Hypothalamus (tissue), 51 donors: ENCODE data around the gene PARN.
"Not testable (repeated sequence)": the region's sequence is repeated elsewhere in the genome, so short reads cannot be mapped to it uniquely, and the experiment has no call there.

Experiments
- DNase-seq, 51 donors: peaks; one replicate each; lab custom pipeline; 2025; lab: John Stamatoyannopoulos, UW

PARN gene

DNA sequence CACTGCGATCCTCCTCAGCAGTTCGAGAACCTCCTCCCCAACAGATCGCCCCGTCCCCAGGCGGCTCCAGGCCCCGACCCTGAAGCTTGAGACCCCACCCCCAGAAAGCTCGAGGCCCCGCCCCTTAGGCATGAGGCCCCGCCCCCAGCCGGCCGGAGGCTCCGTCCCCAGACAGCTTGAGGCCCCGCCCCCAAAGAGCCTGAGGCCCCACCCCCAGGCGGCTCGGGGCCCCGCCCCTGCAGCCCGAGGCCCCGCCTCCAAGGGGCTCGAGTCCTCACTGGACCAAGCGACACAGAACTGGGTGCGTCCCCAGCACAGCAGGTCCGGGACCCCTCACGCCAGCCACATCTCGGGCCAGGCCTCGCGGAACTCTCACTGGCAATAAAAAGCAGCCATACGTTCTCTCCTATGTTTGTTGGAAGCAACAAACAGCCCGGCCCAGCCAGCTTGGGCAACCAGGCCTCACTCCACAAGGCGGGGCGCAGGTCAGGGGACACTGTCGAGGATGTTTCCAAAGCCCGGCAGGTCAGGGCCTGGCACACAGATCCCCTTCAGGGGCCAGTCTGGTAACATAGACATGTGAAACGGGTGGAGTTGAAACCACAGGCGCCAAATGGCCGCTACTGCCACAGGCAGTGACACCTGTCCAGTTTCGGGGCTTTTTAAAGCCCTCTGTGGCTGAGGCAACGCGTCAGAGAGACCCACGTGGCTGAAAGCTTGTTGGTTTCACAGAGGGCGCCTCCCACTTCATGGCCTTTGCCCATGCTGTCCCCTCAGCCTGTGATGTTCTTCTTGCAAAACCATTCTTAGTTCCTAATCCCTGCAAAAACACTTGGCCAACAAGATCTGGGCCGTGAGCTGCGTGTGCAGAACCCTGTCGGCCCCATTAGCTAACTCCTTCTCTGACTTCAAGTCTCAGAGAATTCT is 224.2 kb downstream of the PARN start:
- DNase-seq, result no peak

DNA sequence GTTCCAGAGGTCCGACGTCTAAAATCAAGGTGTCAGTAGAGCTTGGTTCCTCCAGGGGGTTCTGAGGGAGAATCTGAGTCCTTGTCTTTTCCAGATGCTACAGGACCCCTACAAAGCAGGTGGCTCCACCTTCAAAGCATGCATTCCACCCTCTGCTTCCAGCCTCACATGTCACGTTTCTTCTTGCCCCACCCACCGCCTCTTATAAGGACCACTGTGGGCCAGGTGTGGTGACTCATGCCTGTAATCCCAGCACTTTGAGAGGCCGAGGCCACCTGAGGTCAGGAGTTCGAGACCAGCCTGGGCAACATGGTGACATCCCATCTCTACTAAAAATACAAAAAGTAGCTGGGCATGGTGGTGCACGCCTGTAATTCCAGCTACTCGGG is 227.1 kb downstream of the PARN start:
- not testable (repeated sequence) for DNase-seq

DNA sequence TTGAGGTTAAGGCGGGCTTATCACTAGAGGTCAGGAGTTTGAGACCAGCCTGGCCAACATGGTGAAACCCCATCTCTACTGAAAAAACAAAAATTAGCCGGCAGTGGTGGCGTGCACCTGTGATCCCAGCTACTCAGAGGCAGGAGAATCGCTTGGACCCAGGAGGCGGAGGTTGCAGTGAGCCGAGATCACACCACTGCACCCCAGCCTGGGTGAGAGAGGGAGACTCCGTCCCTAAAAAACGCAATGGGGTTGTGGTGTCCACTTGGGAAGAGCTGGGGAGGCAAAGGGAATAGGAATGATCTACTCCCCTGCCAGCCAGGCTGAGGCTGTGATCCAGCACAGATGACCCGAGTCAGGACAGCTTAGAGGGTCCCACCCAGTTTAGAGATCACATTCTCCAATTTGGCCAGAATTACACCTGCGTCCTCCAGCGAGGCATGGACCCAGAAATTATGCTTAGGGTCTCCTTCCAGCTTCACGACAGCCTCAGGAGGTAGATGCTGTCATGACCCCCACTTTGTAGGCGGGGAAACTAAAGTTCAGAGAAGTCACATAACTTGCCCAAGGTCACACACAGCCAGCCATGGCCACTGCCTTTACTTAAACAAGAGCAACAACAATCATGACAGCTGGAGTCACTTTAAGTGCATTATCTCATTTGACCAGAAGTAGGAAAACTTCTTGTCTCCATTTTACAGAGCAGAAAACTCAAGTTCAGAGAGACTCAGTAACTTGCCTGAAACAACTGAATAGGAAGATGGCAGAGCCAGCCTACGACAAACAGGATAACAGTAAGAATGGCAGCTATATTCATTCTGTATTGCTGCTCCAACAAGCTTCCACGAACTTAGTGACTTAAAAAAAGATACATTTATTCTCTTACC is 227.7 kb downstream of the PARN start:
- DNase-seq, result not testable (repeated sequence)

DNA sequence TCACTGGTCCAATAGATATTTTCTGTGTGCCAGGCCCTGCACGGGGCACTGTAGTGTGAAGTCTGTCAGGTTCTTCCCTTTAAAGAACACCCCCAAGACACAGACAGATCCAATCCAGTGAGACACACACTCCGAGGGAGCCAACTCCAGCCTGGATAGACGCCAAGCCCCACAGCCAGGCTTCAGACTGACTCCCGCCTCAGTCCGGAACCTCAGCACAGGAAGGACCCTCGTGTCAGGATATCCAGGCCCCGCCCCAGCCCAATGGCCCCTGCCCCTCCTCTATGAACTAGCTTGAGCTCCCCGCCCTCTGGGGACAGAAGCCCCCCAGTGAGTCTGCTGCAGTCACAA is 228.4 kb downstream of the PARN start:
- not testable (repeated sequence) for DNase-seq

DNA sequence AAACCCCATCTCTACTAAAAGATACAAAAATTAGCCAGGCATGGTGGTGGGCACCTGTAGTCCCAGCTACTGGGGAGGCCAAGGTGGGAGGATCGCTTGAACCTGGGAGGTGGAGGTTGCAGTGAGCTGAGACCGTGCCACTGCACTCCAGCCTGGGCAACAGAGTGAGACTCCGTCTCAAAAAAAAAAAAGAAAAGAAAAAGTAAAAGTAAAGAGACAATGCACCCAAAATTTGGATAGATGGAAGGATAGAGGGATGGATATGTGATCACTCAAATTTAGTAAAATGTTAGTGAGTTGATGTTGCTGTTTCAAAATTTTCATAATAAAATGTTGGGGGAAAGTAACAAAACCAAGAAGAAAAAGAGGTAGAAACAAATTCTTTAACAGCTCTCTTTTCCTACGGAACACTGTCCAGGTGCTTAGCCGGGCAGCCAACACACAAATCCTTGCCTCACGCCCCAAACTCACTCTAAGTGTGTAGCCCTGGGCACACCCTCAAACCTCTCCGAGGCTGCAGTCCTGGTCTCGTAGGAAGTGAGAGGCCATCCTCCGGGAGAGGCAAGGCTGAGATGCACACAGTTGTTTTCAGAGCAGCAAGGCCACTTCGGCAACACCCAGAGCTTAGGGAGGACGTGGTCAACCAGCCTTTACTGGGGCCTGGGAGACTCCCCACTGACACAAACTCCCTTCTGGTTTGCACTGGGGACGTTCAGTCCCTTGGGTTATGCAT is 228.9 kb downstream of the PARN start:
- not testable (repeated sequence) for DNase-seq

DNA sequence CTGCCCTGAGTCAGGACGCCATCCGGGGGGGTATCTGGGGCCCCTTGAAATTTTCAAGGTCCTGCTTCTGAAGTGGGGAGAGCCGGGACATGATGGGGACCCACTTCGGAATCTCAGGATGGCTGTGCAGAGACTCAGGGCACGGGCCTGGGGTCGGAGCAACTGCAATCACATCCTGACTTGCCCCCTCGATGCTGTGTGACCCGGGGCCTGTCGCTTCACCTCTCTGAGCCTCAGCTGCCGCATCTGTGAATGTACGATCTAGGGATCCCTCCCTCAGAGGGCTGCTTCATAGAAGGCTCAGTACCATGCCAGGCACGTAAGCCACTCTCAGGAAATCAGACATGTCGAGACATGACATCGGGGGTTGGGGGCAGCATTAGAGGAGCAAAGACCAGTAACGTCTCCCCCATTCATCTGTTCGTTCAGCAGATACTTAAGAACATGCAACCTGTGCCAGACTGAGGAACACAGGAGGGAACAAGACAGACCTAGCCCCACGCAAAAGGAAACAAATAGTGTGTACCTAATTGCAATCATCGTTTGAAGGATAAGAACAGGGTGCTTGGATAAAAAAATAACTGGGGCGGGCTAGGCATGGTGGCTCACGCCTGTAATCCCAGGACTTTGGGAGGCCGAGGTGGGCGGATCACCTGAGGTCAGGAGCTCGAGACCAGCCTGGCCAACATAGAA is 229.6 kb downstream of the PARN start:
- DNase-seq, result no peak

DNA sequence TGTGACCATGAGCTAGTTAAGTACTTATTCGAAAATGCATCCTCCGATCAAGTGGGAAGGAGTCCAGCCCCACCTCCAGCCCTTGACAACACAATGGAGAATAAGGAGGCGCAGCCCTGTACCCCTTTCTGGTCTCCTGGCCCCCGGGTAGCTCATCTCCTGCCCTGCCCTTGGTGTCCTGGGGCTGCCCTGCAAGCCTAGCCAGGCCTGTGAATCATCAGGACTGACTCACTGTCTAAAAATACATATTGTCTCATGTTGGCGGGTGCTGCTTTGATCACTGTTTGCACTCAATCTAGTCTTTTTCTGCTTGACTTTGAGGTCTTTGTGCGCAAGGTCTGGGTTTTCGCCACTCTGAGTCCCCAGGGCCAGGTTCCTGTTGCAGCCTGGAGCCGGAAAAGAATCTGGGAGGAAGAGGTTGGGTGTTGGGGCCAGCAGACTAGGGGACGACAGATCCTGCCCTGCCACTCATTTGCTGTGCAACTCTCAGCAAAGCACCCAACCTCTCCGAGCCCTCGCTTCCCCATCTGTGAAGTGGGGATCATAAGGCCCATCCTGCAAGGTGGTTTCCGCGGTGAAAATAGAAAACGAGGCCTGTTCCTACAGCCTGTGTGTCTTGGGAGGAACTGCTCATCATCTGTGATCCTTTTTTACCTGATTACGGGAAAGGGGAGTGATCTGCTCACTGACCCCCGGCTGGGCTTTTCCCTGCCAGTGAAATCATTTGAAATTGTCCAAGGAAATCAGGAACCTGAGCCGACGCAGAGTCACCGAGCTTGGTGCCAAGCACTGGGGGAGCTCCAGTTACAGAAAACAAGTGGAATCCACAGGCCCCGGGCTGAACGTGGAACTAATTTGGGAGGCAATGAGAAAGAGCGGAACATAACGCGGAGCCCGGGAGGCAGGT is 230.4 kb downstream of the PARN start:
- DNase-seq, result peak in 15 of 51 donors; percentile 3 to 61 (median 16)

DNA sequence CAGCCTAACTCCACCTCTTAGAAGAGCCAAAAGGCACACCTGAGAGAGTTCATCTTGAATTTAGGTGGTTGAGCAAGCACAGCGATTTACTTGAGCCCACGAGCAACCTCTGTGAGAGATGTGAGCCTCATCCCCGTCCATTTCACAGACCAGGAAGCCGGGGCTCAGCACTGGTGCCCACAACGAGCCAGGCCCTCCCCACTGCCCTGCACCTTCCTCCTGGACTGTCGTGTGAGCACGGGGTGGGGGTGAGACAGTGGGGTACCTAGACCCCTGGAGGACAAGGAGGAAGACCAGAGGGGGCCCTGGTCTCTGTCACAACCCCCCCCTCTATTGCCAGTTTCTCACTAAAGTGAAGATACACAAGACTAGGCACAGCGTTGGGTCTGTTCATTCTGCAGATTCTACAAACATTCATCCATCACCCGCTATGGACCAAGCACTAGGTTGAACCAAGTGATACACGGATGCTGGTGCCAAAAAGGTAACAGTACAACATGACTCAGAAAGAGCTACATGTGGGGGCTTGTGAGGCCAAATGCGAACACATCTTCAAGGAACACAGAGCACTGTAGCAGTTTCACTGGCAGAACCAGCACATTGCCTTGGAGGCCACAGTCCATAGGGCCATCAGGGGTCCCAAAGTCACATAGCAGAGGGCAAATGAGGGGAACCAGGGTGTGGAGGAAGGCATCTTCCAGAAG is 231.9 kb downstream of the PARN start:
- no peak for DNase-seq

DNA sequence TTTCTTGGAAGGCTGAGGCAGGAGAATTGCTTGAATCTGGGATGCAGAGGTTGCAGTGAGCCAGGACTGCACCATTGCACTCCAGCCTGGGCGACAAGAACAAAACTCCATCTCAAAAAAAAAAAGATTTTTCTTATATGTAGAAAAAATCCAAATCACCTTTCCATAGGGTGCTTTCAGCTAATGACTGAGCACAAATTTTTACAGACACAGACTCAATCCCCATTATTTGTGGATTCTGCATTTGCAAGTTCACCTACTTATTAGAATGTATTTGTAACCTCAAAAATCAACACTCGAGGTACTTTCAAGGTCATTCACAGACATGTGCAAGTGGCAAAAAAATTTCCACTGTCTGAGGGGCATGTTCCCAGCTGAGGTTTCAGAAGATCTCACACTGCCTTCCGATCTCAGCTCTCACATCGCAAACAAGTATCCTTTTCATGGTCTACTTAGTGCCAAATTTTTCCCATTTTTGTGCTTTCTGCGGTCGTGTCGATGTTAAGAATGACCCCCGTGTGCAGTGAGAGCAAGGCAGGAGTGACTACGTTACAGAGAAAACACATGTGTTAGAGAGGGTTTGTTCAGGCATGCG is 234.3 kb downstream of the PARN start:
- DNase-seq, result not testable (repeated sequence)

DNA sequence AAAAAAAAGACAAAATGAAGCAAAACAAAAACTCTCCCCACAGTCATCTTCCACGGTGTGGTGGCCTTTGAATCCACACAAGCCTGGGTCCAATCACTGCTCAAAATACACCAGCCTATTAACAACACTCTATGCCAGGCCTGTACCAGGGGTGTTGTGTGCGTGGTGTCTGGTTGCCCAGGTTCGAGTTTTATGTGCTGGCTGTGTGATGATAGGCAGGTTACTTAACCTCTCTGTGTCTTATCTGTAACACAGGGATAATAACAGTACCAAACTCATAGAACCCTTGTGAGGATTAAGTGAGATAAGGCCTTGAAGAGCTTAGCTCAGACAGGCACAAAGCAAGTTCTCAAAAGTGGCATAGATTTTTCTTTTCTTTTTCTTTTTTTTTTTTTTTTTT is 235.2 kb downstream of the PARN start:
- DNase-seq, result no peak

DNA sequence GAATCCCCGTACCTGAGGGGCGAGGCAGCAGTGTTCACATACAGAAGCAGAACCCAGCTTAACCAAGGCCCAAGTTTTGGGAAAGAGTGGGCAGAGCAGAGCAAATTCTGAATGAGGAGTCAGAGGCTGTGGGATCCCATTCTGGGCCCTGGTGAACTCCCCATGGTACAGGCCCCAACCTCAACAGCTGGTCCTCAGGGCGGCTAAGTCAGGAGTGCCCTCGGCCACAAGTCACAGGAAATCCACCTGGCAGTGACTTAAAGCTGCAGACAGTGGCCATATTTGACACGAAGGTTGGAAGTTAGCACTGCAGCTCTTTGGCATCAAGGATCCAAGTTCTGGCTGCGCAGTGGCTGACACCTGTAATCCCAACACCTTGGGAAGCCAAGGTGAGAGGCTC is 237.1 kb downstream of the PARN start:
- no peak for DNase-seq

DNA sequence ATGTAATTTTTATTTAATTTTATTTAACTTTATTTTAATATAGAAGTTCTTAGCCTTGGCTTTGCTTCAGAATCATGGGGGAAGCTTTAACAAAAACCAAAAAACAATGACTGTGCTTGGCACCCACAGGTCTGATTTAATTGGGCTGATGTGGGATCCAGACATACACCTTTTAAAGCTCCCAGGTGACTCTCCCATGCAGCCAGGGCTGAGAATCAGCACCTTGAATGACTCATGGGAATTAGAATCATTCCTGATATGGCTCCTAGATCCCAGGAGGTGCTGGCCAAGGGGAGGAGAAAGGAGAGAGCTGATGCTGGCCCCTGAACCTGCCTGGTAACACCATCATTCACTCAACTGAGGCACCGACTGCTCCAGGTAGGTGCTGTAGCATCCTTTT is 240.7 kb downstream of the PARN start:
- DNase-seq, result no peak

DNA sequence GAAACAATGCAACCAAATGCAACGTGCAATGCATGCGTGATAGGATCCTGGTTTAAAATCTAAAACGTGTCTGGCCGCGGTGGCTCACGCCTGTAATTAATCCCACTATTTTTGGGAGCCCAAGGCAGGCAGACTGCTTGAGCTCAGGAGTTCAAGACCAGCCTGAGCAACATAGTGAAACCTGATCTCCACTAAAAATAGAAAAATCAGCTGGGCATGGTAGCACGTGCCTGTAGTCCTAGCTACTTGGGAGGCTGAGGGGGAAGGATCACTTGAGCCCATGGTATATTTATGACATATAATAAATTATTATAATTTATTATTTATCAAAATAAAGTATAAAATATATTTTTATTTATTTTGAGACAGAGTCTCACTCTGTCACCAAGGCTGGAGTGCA is 241.8 kb downstream of the PARN start:
- DNase-seq, result no peak

DNA sequence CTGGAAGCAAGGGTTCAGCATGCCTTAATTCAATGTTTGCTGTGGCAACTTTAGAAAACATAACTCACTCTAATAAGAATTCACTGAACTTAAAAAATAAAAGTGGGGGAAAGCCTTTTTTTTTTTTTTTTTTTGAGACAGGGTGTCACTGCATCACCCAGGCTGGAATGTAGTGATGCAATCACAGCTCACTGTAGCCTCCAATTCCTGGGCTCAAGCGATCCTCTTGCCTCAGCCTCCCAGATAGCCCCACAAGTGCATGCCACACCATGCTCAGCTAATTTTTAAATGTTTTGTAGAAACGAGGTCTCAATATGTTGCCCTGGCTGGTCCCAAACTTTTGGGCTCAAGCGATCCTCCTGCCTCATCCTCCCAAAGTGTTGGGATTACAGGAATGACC is 243.9 kb downstream of the PARN start:
- DNase-seq, result no peak
